Left forelimb (tissue), 1 donor: ENCODE measurements around the gene IQCK.
A peak's percentile ranks its signal among the peaks of the same experiment; 100 is the strongest.

Source experiments
- DNase-seq: peaks from one replicate; pipeline ENCODE4 v3.0.0-alpha.2; 2018; ENCODE audit warnings: low spot score

The IQCK gene

GRCh38 chr16:19860166-19861041 lies 142.3 kb downstream of the IQCK start:
- DNase-seq = no peak

- DNase-seq = no peak
These were observed 143.1 kb downstream of the IQCK start for GRCh38 chr16:19861133-19861532.

GRCh38 chr16:19861811-19862327 lies 143.8 kb downstream of the IQCK start:
- DNase-seq = no peak

GRCh38 chr16:19863990-19864389 lies 145.9 kb downstream of the IQCK start:
- DNase-seq = no peak

- DNase-seq = no peak
These were observed 146.5 kb downstream of the IQCK start for GRCh38 chr16:19864566-19864965.

GRCh38 chr16:19868421-19868820 lies 150.3 kb downstream of the IQCK start:
- no peak for DNase-seq

GRCh38 chr16:19871721-19872120 lies 153.7 kb downstream of the IQCK start:
- no peak for DNase-seq

GRCh38 chr16:19872179-19872863 lies 154.2 kb downstream of the IQCK start:
- no peak for DNase-seq

- no peak for DNase-seq
These were observed 154.9 kb downstream of the IQCK start for GRCh38 chr16:19872935-19873334.

GRCh38 chr16:19874026-19874425 lies 156.0 kb downstream of the IQCK start:
- no peak for DNase-seq

- no peak for DNase-seq
These were observed 156.9 kb downstream of the IQCK start for GRCh38 chr16:19874851-19875546.

- DNase-seq = no peak
These were observed 157.8 kb downstream of the IQCK start for GRCh38 chr16:19875900-19876299.

- DNase-seq = no peak
These were observed 158.5 kb downstream of the IQCK start for GRCh38 chr16:19876501-19877059.

GRCh38 chr16:19878757-19879156 lies 160.7 kb downstream of the IQCK start:
- DNase-seq = no peak

- DNase-seq = no peak
These were observed 161.2 kb downstream of the IQCK start for GRCh38 chr16:19879241-19879792.

- no peak for DNase-seq
These were observed 163.0 kb downstream of the IQCK start for GRCh38 chr16:19881028-19881427.

- DNase-seq = no peak
These were observed 163.7 kb downstream of the IQCK start for GRCh38 chr16:19881783-19882182.

GRCh38 chr16:19882186-19882585 lies 164.1 kb downstream of the IQCK start:
- no peak for DNase-seq

GRCh38 chr16:19882646-19883045 lies 164.6 kb downstream of the IQCK start:
- DNase-seq = no peak

GRCh38 chr16:19883296-19883965 lies 165.4 kb downstream of the IQCK start:
- peak; percentile 76 for DNase-seq

- peak; percentile 73 for DNase-seq
These were observed 166.0 kb downstream of the IQCK start for GRCh38 chr16:19883966-19884485.
